SK-N-SH treated with all-trans-retinoic acid at 6 μM for 48 hours (cell line): ENCODE results near the gene AXIN1.

ENCODE experiments used
- ARNTL ChIP-seq: fragments of 450-650 bp; formaldehyde crosslinking; IDR thresholded peaks from 2 replicates; pipeline ENCODE4 v1.5.0; 2020; ENCODE audit warnings: low read depth, mild to moderate bottlenecking, moderate library complexity, borderline replicate concordance
- BACH2 ChIP-seq: fragments of 250-450 bp; sonication (Bioruptor Pico); IDR thresholded peaks from 2 replicates; pipeline ENCODE4 v1.9.0; 2021; ENCODE audit warnings: mild to moderate bottlenecking, borderline replicate concordance
- CREB5 ChIP-seq: fragments of 250-450 bp; sonication (Bioruptor Pico); IDR thresholded peaks from 2 replicates; pipeline ENCODE4 v1.5.1; 2020; ENCODE audit warnings: low read depth, mild to moderate bottlenecking, moderate library complexity
- CSRNP3 ChIP-seq: fragments of 250-450 bp; sonication (Bioruptor Pico); IDR thresholded peaks from 2 replicates; pipeline ENCODE4 v1.5.1; 2021; ENCODE audit warnings: mild to moderate bottlenecking, moderate library complexity
- ISL1 ChIP-seq: fragments of 250-450 bp; sonication (Bioruptor Pico); IDR thresholded peaks from 2 replicates; pipeline ENCODE4 v2.1.2; 2022; ENCODE audit warnings: mild to moderate bottlenecking, moderate library complexity
- PATZ1 ChIP-seq: fragments of 250-450 bp; sonication (Bioruptor Pico); IDR thresholded peaks from 2 replicates; pipeline ENCODE4 v1.8.0; 2020; ENCODE audit warnings: mild to moderate bottlenecking, moderate library complexity, borderline replicate concordance
- TCF4 ChIP-seq: fragments of 250-450 bp; sonication (Bioruptor Pico); IDR thresholded peaks from 2 replicates; pipeline ENCODE4 v1.8.0; 2021; ENCODE audit warnings: mild to moderate bottlenecking, moderate library complexity, borderline replicate concordance
- TOX ChIP-seq: fragments of 250-450 bp; sonication (Bioruptor Pico); IDR thresholded peaks from 2 replicates; pipeline ENCODE4 v1.8.0; 2021; ENCODE audit warnings: mild to moderate bottlenecking, moderate library complexity, borderline replicate concordance
- ZFP3 ChIP-seq: fragments of 250-450 bp; sonication (Bioruptor Pico); IDR thresholded peaks from 2 replicates; pipeline ENCODE4 v1.5.0; 2020; ENCODE audit warnings: mild to moderate bottlenecking, moderate library complexity
- ZNF70 ChIP-seq: fragments of 450-650 bp; formaldehyde crosslinking; IDR thresholded peaks from 2 replicates; pipeline ENCODE4 v1.5.0; 2020; ENCODE audit warnings: mild to moderate bottlenecking, moderate library complexity

- no peak for TF ChIP-seq CREB5 (CRISPR knock-in tag)
- TF ChIP-seq ARNTL, result no peak
- TF ChIP-seq TCF4 (CRISPR knock-in tag), result no peak
- no peak for TF ChIP-seq CSRNP3
- TF ChIP-seq ZFP3 (CRISPR knock-in tag), result no peak
- TF ChIP-seq ZNF70, result no peak
- TF ChIP-seq TOX, result no peak
- no peak for TF ChIP-seq BACH2 (CRISPR knock-in tag)
- no peak for TF ChIP-seq ISL1
- no peak for TF ChIP-seq PATZ1 (CRISPR knock-in tag)
These were observed 46.2 kb upstream of the AXIN1 start for GRCh38 chr16:398561-399339.
